Activated naive CD4-positive, alpha-beta T cell treated with anti-CD3 and anti-CD28 coated beads, Interleukin-2, amount 50 U/mL, for 24 hours (primary cell): ENCODE data around the gene ATG101.

ENCODE experiments used
- H3K27ac Mint-ChIP-seq: one replicate; pipeline ENCODE4 v1.8.0; 2021; ENCODE audit warnings: mild to moderate bottlenecking, mixed read lengths
- H3K27me3 Mint-ChIP-seq: one replicate; pipeline ENCODE4 v1.8.0; 2021; ENCODE audit warnings: mixed read lengths
- H3K36me3 Mint-ChIP-seq: one replicate; pipeline ENCODE4 v1.8.0; 2021; ENCODE audit warnings: mixed read lengths
- H3K4me1 Mint-ChIP-seq: one replicate; pipeline ENCODE4 v1.8.0; 2021; ENCODE audit warnings: mixed read lengths
- H3K4me3 Mint-ChIP-seq: one replicate; pipeline ENCODE4 v1.8.0; 2021; ENCODE audit warnings: mild to moderate bottlenecking, mixed read lengths
- H3K9me3 Mint-ChIP-seq: one replicate; pipeline ENCODE4 v1.8.0; 2021; ENCODE audit warnings: mixed read lengths

Gene ATG101

DNA sequence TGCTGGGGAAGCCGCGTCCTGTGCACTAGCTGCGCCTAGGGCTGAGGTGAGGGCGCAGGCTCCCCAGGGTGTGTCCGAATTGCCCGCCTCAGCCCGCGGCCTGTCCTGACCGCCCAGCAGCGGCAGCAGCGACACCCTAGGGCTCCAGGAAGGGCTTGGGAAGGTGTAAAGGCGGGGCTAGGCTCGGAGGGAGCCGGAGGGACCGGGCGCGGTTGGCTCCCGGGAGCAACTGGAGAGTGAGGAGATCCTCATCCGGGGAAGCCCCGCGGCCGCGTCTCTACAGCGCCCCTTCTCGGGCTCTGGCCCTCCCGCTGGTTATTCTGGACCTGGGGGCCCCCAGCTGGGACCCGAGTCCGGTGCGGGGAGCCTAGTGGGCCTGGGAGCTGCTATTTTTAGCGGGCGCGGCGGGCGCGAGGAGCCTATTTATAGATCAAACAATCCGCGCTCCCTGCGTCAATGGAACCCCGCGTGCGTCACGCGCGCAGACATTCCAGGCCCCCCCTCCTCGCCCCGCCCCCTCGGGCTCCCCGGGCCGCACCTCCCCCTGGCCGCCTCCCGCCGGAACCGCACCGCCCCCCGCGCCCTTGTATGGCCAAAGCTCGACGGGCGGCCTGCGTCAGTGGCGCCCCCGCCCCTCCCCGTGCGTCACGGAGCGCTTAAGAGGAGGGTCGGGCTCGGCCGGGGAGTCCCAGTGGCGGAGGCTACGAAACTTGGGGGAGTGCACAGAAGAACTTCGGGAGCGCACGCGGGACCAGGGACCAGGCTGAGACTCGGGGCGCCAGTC is 18.8 kb upstream of the ATG101 start, which contains the start of gene NR4A1:
NR4A1 (plus strand) TSS at position 685 of the 784 bp plus-strand sequence. CDS start 2,887 bp downstream, outside the sequence.
- Mint-ChIP-seq H3K4me1 (peaks cover 36% of the 10 kb centered on the region), H3K9me3 (no peaks in the 10 kb centered on the region), H3K4me3 (peak within 1 kb of the TSS; percentile 97), H3K27me3 (no peaks in the 10 kb centered on the region), H3K27ac (peak within 1 kb of the TSS; percentile 95), H3K36me3 (no peaks in the 10 kb centered on the region)

- Mint-ChIP-seq H3K9me3 (no peaks in the 10 kb centered on the region), H3K27me3 (no peaks in the 10 kb centered on the region), H3K4me3 (peak overlapping the region; percentile 97), H3K36me3 (no peaks in the 10 kb centered on the region), H3K4me1 (peaks cover 39% of the 10 kb centered on the region), H3K27ac (peak overlapping the region; percentile 95)
These were observed 17.2 kb upstream of the ATG101 start for GRCh38 chr12:52052468-52053186.

GRCh38 chr12:52053536-52054209 is 16.1 kb upstream of the ATG101 start:
- H3K27me3 Mint-ChIP-seq, result no peaks in the 10 kb centered on the region
- H3K36me3 Mint-ChIP-seq, result no peaks in the 10 kb centered on the region
- peaks cover 39% of the 10 kb centered on the region for H3K4me1 Mint-ChIP-seq
- H3K27ac Mint-ChIP-seq, result peak overlapping the region; percentile 35
- no peaks in the 10 kb centered on the region for H3K9me3 Mint-ChIP-seq
- H3K4me3 Mint-ChIP-seq, result peak overlapping the region; percentile 97

- H3K9me3 Mint-ChIP-seq, result no peaks in the 10 kb centered on the region
- no peaks in the 10 kb centered on the region for H3K27me3 Mint-ChIP-seq
- peaks cover 36% of the 10 kb centered on the region for H3K4me1 Mint-ChIP-seq
- H3K4me3 Mint-ChIP-seq, result peak overlapping the region; percentile 66
- H3K27ac Mint-ChIP-seq, result no peak overlapping the region
- H3K36me3 Mint-ChIP-seq, result no peaks in the 10 kb centered on the region
These were observed 15.4 kb upstream of the ATG101 start for GRCh38 chr12:52054231-52054832.

- Mint-ChIP-seq H3K4me3 (no peak overlapping the region), H3K27ac (no peak overlapping the region), H3K36me3 (no peaks in the 10 kb centered on the region), H3K27me3 (no peaks in the 10 kb centered on the region), H3K4me1 (peaks cover 28% of the 10 kb centered on the region), H3K9me3 (no peaks in the 10 kb centered on the region)
These were observed 14.7 kb upstream of the ATG101 start for GRCh38 chr12:52054833-52055730.

DNA sequence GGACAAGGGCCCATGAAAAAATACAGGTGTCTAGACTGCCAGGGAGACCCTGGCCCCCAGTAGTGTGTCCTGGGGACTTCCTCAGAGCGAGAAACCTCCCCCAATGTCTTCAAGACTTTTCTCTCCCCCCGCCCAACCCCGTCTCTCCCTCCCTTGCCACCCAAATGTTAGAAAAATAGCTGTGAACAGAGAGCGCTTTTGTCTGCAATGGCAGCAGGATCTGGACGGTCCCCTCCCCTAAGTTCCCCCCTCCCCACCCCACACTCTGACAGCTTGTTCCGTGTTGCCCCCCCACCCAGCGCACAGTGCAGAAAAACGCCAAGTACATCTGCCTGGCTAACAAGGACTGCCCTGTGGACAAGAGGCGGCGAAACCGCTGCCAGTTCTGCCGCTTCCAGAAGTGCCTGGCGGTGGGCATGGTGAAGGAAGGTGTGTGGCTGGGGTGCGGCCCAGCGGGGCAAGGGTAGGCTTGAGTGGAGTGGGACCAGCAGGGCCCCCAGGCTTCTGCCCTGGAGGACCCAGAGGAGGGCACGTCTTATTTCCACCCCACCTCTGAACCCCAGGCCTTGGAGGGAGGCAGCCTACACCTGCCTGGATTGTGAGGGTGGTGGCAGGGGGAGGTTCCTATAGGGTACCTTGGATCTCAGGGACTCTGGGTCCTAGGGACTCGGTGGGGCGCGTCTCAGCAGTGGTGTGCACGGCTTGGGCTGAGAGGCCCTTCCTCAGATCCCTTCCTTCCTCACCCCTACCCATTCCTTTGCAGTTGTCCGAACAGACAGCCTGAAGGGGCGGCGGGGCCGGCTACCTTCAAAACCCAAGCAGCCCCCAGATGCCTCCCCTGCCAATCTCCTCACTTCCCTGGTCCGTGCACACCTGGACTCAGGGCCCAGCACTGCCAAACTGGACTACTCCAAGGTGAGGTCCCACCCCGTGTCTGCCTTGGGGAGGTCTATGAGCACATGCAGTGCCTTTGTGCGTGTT is 13.8 kb upstream of the ATG101 start:
- H3K27ac Mint-ChIP-seq, result peak overlapping the region; percentile 59
- no peaks in the 10 kb centered on the region for H3K9me3 Mint-ChIP-seq
- no peaks in the 10 kb centered on the region for H3K36me3 Mint-ChIP-seq
- no peak overlapping the region for H3K4me3 Mint-ChIP-seq
- no peaks in the 10 kb centered on the region for H3K27me3 Mint-ChIP-seq
- peaks cover 24% of the 10 kb centered on the region for H3K4me1 Mint-ChIP-seq

GRCh38 chr12:52056801-52057637 is 12.8 kb upstream of the ATG101 start:
- no peaks in the 10 kb centered on the region for H3K27me3 Mint-ChIP-seq

GRCh38 chr12:52057638-52058576 is 11.9 kb upstream of the ATG101 start:
- Mint-ChIP-seq H3K27me3 (no peaks in the 10 kb centered on the region), H3K9me3 (no peaks in the 10 kb centered on the region), H3K36me3 (no peaks in the 10 kb centered on the region), H3K4me1 (peaks cover 10% of the 10 kb centered on the region), H3K4me3 (peak overlapping the region; percentile 15), H3K27ac (peak overlapping the region; percentile 35)

More at GRCh38 chr12:52056801-52057637, 12.8 kb upstream of the ATG101 start:
- H3K36me3 Mint-ChIP-seq, result no peaks in the 10 kb centered on the region
- peak overlapping the region; percentile 59 for H3K27ac Mint-ChIP-seq
- H3K4me3 Mint-ChIP-seq, result peak overlapping the region; percentile 15
- H3K9me3 Mint-ChIP-seq, result no peaks in the 10 kb centered on the region
- H3K4me1 Mint-ChIP-seq, result peaks cover 17% of the 10 kb centered on the region

GRCh38 chr12:52058631-52059361 is 11.0 kb upstream of the ATG101 start:
- Mint-ChIP-seq H3K9me3 (no peaks in the 10 kb centered on the region), H3K27me3 (no peaks in the 10 kb centered on the region), H3K27ac (peak overlapping the region; percentile 30), H3K36me3 (no peaks in the 10 kb centered on the region), H3K4me3 (no peak overlapping the region), H3K4me1 (peaks cover 3% of the 10 kb centered on the region)

DNA sequence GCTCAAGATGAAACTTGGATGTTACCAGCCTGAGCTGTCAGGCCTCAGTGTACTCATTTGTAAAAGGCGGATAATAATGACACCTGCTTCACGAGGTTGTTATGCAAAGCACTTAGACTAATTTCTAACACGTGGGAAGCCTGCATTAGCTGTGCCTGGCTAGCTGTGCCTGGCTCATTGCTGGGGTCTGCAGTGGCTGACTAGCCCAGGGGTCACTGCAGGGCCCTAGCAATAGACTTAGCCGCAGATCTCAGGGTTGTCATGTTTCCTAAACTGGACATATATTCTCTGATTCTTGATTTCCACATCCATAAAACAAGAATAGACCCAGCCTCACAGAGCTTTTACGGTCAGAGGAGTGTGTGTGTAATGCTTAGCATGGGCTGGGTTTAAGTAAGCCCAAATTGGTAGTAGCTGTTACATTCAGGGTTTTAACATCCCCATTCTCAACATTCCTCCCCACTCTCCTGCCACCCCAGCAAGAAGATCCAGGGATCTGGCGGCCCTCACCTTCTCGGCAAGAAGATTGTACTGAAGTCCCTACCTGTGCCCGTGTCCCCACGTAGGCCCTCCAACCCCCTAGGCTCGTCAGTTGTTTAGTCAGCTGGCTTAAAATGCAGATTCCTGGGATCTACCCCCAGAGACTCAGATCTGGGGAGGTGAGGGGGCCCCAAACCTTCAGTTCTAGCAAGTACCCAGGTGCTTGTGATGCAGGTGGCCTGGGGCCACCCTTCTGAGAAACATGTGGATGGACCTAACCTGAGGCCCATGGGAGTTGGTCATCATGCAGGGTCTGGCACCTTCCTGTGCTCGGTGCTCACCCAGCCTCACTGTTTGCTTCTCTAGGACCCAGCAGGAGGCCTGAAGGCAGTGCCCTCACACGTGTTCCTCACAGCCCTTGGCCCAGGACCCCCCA is 9.9 kb upstream of the ATG101 start:
- Mint-ChIP-seq H3K9me3 (no peaks in the 10 kb centered on the region), H3K4me1 (peaks cover 3% of the 10 kb centered on the region), H3K4me3 (no peak overlapping the region), H3K27me3 (no peaks in the 10 kb centered on the region), H3K36me3 (no peaks in the 10 kb centered on the region), H3K27ac (no peak overlapping the region)
